ENCODE measurements around the gene CYB5R3. TPM values are rescaled to one million over a fixed set of nuclear protein-coding genes. Genes with fewer than 3 reads are reported as not detected.
A peak's percentile ranks its signal among the peaks of the same experiment; 100 is the strongest.
"Not testable (repeated sequence)": the region's sequence is repeated elsewhere in the genome, so short reads cannot be mapped to it uniquely, and the experiment has no call there.

Gene CYB5R3
- total and polyA plus RNA-seq, 4 donors: 346 to 756 (median 437) TPM

GRCh38 chr22:42623301-42623751 lies 25.9 kb downstream of the CYB5R3 start:
- H3K27ac ChIP-seq (ENCODE audit: low read depth in 1 of 2, low read length in 2 of 2): no peak overlapping the region
- H3K36me3 ChIP-seq (ENCODE audit: control insufficient read depth in 1 of 2, insufficient read depth in 2 of 2, low read length in 1 of 2): peaks cover 0 to 6% of the 10 kb centered on the region in 2 donors
- H3K9me3 ChIP-seq (ENCODE audit: control insufficient read depth, low read length): no peaks in the 10 kb centered on the region
- H3K4me1 ChIP-seq (ENCODE audit: control insufficient read depth in 1 of 2, insufficient read depth in 2 of 2, low read length in 2 of 2): peaks cover 3 to 5% of the 10 kb centered on the region in 2 donors
- no peak for DNase-seq
- H3K4me3 ChIP-seq (ENCODE audit: low read length in 2 of 2): no peak overlapping the region
- H3K27me3 ChIP-seq (ENCODE audit: control insufficient read depth in 1 of 2, insufficient read depth in 2 of 2, low read length in 1 of 2): no peaks in the 10 kb centered on the region
- ATAC-seq (ENCODE audit: low FRiP score): no peak
- intact Hi-C loops (cut with DNase I): no loop called here
- 80 to 85% methylated on average over 18 of the region's 18 CpGs for WGBS, 2 donors

GRCh38 chr22:42622061-42622710 lies 27.0 kb downstream of the CYB5R3 start:
- intact Hi-C loops (cut with DNase I): no loop called here
- WGBS, 2 donors: 82 to 87% methylated on average over 20 of the region's 20 CpGs
- no peak for DNase-seq
- no peaks in the 10 kb centered on the region for H3K27me3 ChIP-seq (ENCODE audit: control insufficient read depth in 1 of 2, insufficient read depth in 2 of 2, low read length in 1 of 2)
- peak overlapping the region in 1 of 2 donors; percentile 30 for H3K27ac ChIP-seq (ENCODE audit: low read depth in 1 of 2, low read length in 2 of 2)
- H3K4me3 ChIP-seq (ENCODE audit: low read length in 2 of 2): no peak overlapping the region
- H3K36me3 ChIP-seq (ENCODE audit: control insufficient read depth in 1 of 2, insufficient read depth in 2 of 2, low read length in 1 of 2): peaks cover 0 to 5% of the 10 kb centered on the region in 2 donors
- peaks cover 3 to 5% of the 10 kb centered on the region in 2 donors for H3K4me1 ChIP-seq (ENCODE audit: control insufficient read depth in 1 of 2, insufficient read depth in 2 of 2, low read length in 2 of 2)
- ATAC-seq (ENCODE audit: low FRiP score): no peak
- H3K9me3 ChIP-seq (ENCODE audit: control insufficient read depth, low read length): no peaks in the 10 kb centered on the region

GRCh38 chr22:42621505-42622002 lies 27.6 kb downstream of the CYB5R3 start:
- H3K4me1 ChIP-seq (ENCODE audit: control insufficient read depth in 1 of 2, insufficient read depth in 2 of 2, low read length in 2 of 2): peaks cover 3 to 5% of the 10 kb centered on the region in 2 donors
- no peaks in the 10 kb centered on the region for H3K9me3 ChIP-seq (ENCODE audit: control insufficient read depth, low read length)
- DNase-seq (peak; percentile 79 to 92), ATAC-seq (ENCODE audit: low FRiP score) (peak; percentile 64)
- H3K36me3 ChIP-seq (ENCODE audit: control insufficient read depth in 1 of 2, insufficient read depth in 2 of 2, low read length in 1 of 2): peaks cover 0 to 4% of the 10 kb centered on the region in 2 donors
- H3K4me3 ChIP-seq (ENCODE audit: low read length in 2 of 2): no peak overlapping the region
- no peaks in the 10 kb centered on the region for H3K27me3 ChIP-seq (ENCODE audit: control insufficient read depth in 1 of 2, insufficient read depth in 2 of 2, low read length in 1 of 2)
- intact Hi-C loops (cut with DNase I): no loop called here
- peak overlapping the region; percentile 38 to 87 for H3K27ac ChIP-seq (ENCODE audit: low read depth in 1 of 2, low read length in 2 of 2)
- WGBS, 2 donors: 31 to 34% methylated on average over 11 of the region's 11 CpGs

GRCh38 chr22:42620084-42620483 lies 29.1 kb downstream of the CYB5R3 start:
- ATAC-seq (ENCODE audit: low FRiP score): no peak
- no peaks in the 10 kb centered on the region for H3K9me3 ChIP-seq (ENCODE audit: control insufficient read depth, low read length)
- intact Hi-C loops (cut with DNase I): no loop called here
- peaks cover 0 to 4% of the 10 kb centered on the region in 2 donors for H3K36me3 ChIP-seq (ENCODE audit: control insufficient read depth in 1 of 2, insufficient read depth in 2 of 2, low read length in 1 of 2)
- 94 to 95% methylated on average over 4 of the region's 4 CpGs for WGBS, 2 donors
- H3K4me3 ChIP-seq (ENCODE audit: low read length in 2 of 2): no peak overlapping the region
- no peak for DNase-seq
- peaks cover 0 to 5% of the 10 kb centered on the region in 2 donors for H3K27me3 ChIP-seq (ENCODE audit: control insufficient read depth in 1 of 2, insufficient read depth in 2 of 2, low read length in 1 of 2)
- H3K4me1 ChIP-seq (ENCODE audit: control insufficient read depth in 1 of 2, insufficient read depth in 2 of 2, low read length in 2 of 2): peaks cover 3 to 5% of the 10 kb centered on the region in 2 donors
- peak overlapping the region; percentile 15 to 35 for H3K27ac ChIP-seq (ENCODE audit: low read depth in 1 of 2, low read length in 2 of 2)

- Histone ChIP-seq H3K9me3 (ENCODE audit: control insufficient read depth, low read length) (no peaks in the 10 kb centered on the region), H3K36me3 (ENCODE audit: control insufficient read depth in 1 of 2, insufficient read depth in 2 of 2, low read length in 1 of 2) (peaks cover 0 to 4% of the 10 kb centered on the region in 2 donors), H3K27me3 (ENCODE audit: control insufficient read depth in 1 of 2, insufficient read depth in 2 of 2, low read length in 1 of 2) (peaks cover 0 to 5% of the 10 kb centered on the region in 2 donors), H3K4me3 (ENCODE audit: low read length in 2 of 2) (no peak overlapping the region), H3K4me1 (ENCODE audit: control insufficient read depth in 1 of 2, insufficient read depth in 2 of 2, low read length in 2 of 2) (peaks cover 3 to 5% of the 10 kb centered on the region in 2 donors), H3K27ac (ENCODE audit: low read depth in 1 of 2, low read length in 2 of 2) (peak overlapping the region in 1 of 2 donors; percentile 10)
- no peak for ATAC-seq (ENCODE audit: low FRiP score)
- intact Hi-C loops (cut with DNase I): no loop called here
- 87 to 88% methylated on average over 35 of the region's 35 CpGs for WGBS, 2 donors
- DNase-seq: no peak
These were observed 29.7 kb downstream of the CYB5R3 start for GRCh38 chr22:42619261-42620063.

- 35 to 50% methylated on average over 20 of the region's 20 CpGs for WGBS, 2 donors
- intact Hi-C loops (cut with DNase I): no loop called here
These were observed 31.8 kb downstream of the CYB5R3 start for GRCh38 chr22:42617155-42617983.

GRCh38 chr22:42615860-42616175 lies 33.4 kb downstream of the CYB5R3 start:
- H3K4me1 ChIP-seq (ENCODE audit: control insufficient read depth in 1 of 2, insufficient read depth in 2 of 2, low read length in 2 of 2); H3K36me3 ChIP-seq (ENCODE audit: control insufficient read depth in 1 of 2, insufficient read depth in 2 of 2, low read length in 1 of 2); DNase-seq; ATAC-seq (ENCODE audit: low FRiP score); H3K27me3 ChIP-seq (ENCODE audit: control insufficient read depth in 1 of 2, insufficient read depth in 2 of 2, low read length in 1 of 2); intact Hi-C loops (cut with DNase I); H3K9me3 ChIP-seq (ENCODE audit: control insufficient read depth, low read length): not testable (repeated sequence)
- peak overlapping the region; percentile 37 to 97 for H3K27ac ChIP-seq (ENCODE audit: low read depth in 1 of 2, low read length in 2 of 2)
- WGBS, 2 donors: 12% methylated on average over 13 of the region's 13 CpGs
- H3K4me3 ChIP-seq (ENCODE audit: low read length in 2 of 2): peak overlapping the region in 1 of 2 donors; percentile 5

More at GRCh38 chr22:42617155-42617983, 31.8 kb downstream of the CYB5R3 start:
- H3K4me1 ChIP-seq (ENCODE audit: control insufficient read depth in 1 of 2, insufficient read depth in 2 of 2, low read length in 2 of 2): peaks cover 3 to 5% of the 10 kb centered on the region in 2 donors
- no peak for ATAC-seq (ENCODE audit: low FRiP score)
- peaks cover 0 to 5% of the 10 kb centered on the region in 2 donors for H3K27me3 ChIP-seq (ENCODE audit: control insufficient read depth in 1 of 2, insufficient read depth in 2 of 2, low read length in 1 of 2)
- H3K9me3 ChIP-seq (ENCODE audit: control insufficient read depth, low read length): no peaks in the 10 kb centered on the region
- no peak overlapping the region for H3K4me3 ChIP-seq (ENCODE audit: low read length in 2 of 2)
- peak overlapping the region in 1 of 2 donors; percentile 53 for H3K27ac ChIP-seq (ENCODE audit: low read depth in 1 of 2, low read length in 2 of 2)
- no peaks in the 10 kb centered on the region for H3K36me3 ChIP-seq (ENCODE audit: control insufficient read depth in 1 of 2, insufficient read depth in 2 of 2, low read length in 1 of 2)
- DNase-seq: no peak

Data from aorta (tissue), 5 donors.